ENCODE data around the gene NAPB.

NAPB gene

DNA sequence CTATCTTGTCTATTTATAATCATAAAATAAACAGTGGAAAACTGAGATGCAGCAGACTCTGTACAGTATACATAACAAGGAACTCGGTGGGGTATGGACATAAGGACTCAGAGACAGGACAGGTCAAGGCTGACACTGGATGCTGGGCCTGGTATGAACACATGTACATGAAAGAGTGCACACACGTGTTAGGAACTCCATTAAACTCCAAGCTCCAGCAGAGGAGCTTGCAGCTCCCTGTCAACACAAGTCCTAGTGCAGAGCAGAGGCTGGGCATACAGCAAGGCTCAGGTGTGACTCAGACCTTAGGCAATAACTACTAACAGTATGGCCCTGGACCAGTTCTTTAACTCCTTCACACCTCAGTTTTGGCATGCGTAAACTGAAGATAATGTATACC, 17.1 kb downstream of the NAPB start:
- no peak for DNase-seq

DNA sequence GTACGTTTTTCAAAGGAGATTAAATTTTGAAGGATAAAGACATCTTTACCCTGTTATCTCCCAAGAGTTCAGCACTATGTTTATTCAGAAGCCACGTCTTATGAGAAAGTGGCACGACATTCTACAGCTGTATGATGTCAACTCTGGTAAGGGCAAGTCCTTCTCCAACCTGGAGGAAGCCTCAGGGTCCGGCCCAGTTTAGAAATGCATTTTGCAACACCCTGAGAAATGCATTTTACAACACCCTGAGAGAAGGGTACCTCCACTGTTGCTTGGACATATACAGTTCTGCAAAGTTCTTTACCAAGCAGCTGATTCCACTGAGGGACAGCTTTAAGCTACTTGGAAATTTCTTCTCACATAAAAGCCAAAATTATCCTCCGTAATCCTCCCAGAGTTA, 17.5 kb downstream of the NAPB start:
- no peak for DNase-seq

- DNase-seq, result no peak
Observed at GRCh38 chr20:23401051-23401450, 20.2 kb downstream of the NAPB start.

DNA sequence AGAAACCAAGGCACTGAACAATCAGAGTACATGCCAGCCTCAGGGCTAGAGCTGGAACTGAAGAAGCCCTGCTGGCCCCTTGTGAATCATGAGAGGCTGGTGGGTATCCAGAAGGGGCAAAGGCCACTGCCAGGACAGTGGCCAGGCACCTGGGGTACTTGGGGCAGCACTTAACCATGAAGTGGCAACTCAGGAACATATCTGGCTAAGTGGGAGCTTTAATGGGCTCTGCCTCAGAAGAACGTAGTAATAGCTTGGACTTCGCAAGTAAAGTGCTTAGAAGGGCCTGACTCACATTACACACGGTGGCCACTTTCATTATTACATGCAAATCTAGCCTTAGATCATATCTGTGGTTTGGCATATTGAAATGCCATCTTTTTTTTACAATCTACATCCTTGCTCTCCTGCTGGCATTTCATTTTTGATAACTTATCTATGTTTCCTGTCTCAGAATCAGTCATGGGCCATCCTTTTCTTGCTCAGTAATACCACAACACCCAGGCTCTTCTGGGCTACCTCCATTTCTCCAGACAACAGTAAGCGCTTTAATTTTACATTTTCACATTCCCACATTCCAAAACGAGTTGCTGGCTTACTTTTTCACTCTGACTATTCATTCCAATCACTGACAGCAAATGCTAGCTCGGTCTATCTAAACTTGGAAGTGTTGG, 21.6 kb downstream of the NAPB start:
- DNase-seq, result no peak

GRCh38 chr20:23397961-23398360, 23.3 kb downstream of the NAPB start:
- DNase-seq, result no peak

GRCh38 chr20:23396950-23397627, 24.2 kb downstream of the NAPB start:
- DNase-seq, result no peak

DNA sequence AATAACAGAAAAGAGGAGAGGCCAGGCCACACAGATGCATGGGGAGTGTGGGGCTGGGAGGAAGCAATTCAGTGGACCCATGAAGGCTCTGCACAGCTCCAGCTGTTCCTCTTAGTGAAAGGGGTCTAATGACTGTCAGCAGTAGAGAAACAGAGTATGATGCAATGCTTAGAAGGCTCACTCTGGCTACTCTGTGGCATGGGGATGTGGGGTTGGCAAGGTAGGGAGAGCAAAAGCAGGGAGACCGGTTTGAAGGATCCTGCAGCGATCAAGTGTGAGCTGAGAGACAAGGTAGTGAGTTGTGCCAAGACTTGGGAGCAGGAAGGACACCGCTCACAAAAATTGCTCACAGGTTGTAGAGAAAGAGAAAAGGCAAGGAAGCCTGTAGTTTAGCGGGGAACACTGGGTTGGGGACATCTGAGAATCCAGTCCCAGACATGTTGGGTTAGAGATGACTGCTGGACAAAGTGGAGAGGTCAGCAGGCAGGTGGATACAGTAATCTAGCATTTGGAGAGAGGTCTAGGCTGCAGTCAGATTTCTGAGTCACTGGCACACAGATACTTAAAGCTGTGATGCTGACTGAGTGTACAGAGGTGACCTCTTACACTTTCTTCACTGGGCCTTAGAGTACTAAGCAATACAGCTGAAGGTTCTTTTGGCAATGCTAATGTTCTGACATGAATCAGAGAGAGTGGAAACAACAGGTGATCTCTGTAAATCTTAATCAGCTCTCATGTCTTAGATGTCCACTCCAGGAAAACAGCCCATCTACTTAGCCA, 27.1 kb downstream of the NAPB start:
- no peak for DNase-seq

- DNase-seq, result no peak
Observed at GRCh38 chr20:23391707-23392310, 29.5 kb downstream of the NAPB start.

GRCh38 chr20:23390091-23390774, 31.1 kb downstream of the NAPB start:
- DNase-seq, result no peak

GRCh38 chr20:23387118-23387443, 34.2 kb downstream of the NAPB start:
- no peak for DNase-seq

DNA sequence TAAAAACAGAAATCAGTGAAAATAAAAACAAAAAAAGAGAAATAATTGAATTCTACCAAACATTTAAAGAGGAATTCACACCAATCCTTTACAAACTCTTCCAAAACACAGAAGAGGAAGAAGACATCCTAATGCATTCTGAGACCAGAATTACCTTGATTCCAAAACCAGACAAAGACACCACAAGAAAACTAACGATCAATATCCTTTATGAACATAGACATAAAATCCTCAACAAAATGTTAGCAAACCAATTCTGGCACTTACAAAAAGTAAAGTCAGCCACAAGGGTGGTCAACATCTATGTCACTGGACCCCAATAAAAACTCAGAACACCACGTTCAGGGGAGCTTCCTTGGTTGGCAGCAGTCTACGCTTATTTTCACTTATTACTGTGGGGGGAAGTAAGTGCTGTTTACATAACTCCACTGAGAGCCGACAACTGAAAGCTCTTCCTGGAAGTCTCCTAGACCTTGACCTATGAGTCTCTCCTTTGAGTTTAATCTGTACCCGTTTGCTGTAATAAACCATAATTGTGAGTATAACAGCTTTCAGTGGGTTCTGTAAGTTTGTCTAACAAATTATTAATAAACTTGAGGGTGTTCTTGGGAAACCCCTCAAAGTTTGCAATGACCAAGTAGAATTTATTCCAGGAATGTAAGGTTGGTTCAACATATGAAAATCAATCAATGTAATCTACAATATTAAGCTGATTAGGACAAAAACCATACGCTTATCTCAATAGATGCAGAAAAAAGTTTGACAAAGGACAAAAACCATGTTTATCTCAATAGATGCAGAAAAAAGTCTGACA, 34.8 kb downstream of the NAPB start:
- DNase-seq, result no peak

GRCh38 chr20:23381876-23382275, 39.4 kb downstream of the NAPB start:
- no peak for DNase-seq

DNA sequence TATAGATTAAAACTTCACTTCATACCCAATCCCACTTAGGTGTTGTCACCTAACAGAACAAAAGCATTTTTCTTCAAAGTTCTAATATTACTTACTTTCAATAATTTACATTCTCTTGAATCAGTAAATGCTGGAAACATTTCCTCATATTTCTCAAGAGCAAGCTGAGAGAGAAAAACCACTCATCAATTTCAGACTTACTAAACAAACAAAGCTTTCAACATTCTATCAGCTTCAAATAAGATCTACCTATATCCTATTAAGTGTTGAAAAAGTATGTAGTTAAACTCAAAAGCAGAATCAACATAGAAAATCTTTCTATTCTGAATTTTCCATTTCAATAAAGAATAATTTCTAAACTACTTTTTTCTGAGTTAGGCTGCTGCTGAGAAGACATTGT, 41.5 kb downstream of the NAPB start:
- DNase-seq, result no peak

DNA sequence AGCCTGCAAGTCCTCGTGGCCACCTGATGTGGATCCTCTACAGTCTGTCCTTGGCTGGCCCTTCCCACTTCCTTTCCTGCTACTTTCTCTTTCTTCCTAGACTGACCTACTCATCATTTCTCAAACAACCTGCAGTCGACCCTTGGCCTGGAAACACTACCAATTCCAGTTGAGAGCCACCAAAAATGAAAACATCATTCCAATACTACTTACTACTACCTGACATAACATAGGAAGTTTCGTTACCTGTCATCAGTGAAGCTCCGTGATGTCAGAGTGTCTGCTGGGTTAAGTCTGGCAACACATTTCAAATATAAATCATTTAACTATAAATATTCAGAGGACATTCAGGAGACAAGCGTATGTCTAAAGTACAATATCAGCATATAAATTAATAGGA, 45.5 kb downstream of the NAPB start:
- DNase-seq, result no peak

- no peak for DNase-seq
Observed at GRCh38 chr20:23374441-23374840, 46.8 kb downstream of the NAPB start.

DNA sequence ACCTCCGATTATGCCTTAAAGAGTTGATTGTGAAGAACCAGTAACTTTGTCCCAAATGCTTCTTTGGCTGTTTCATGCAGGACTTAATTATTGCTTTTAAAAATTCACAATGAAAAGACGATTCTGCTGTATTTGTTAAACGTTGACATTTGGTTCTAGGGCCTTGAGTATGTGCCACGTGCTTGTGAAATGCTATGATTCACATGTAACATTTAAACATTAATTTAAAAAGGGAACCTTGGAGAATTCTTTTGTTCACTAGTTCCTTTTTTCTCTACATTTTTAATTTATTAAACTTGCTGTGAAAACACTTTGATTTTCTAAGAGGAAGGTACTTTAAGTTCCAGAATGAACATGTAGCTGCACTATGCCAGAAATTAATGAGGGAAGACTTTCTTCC, 49.8 kb downstream of the NAPB start:
- DNase-seq, result no peak

DNA sequence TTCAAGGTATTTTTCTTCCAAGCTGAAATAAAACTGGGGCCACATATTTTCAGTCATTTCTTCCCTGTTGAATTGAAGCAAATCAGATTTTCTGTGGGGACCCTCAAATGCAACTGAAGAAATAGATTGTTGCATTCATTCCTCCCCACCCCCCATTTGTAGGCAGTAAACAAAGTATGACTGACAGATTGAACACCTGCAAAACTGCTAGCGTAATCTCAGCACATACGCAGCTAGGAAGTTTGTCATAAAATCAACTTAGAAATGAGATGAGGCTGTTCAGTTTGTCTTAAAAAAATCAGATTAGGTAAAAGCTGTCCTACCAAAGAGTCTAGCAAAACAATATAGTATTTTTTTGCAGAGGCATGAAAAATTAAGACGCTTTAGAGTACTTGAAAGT, 50.4 kb downstream of the NAPB start:
- no peak for DNase-seq

GRCh38 chr20:23370274-23370673, 51.0 kb downstream of the NAPB start:
- no peak for DNase-seq

DNA sequence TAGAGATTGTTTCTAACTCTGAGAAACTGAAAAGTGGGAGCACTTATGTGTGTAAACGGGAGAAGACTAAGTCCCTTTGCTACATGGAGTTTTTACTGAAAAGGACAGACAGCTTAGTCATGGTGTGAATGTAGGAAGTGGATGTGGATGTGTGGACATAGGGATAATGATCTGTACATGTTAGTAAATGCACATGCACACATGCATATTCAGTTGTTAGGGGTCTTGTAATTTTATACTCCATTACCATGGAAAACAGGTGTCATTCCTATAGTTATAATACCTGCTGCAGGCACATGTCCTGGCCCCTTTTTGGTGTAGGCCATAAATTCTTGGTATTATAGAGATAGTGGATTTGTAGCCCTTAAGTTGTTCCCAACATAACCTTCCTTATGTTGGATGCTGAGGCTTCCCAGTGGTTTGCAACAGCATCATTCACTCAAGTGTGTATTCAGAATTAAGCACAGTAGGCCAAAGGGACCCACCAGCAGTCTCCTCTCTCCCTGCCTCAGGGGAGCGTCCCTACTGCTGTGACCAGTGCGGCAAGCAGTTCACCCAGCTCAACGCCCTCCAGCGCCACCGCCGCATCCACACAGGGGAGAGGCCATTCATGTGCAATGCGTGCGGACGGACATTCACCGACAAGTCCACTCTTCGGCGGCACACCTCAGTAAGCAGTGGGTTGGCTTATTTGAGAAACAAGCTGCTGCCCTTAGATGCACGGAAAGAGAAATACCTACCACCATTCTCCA, 52.0 kb downstream of the NAPB start:
- no peak for DNase-seq

- no peak for DNase-seq
Observed at GRCh38 chr20:23368316-23369071, 52.8 kb downstream of the NAPB start.

DNA sequence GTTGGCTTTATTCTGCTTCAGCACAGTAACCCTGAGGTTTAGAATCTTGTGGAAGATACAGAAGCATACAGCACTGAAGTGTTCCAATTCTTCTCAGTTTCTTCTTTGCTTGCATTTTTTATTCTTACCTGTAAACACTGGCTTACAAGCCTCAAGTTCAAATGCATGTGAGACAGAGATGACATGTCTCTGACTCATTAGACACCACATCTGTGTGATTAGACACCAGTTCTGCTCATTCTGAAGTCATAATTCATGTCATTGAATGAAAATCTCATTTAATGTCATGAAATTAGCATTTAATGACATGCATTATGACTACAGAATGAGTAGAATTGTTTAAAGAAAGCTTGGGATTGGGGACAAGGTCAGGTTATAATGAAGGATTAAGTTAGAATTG, 53.5 kb downstream of the NAPB start:
- no peak for DNase-seq
